Left lung (tissue), 10 donors: ENCODE results near the gene HNF4A. TPM values are rescaled to one million over a fixed set of nuclear protein-coding genes. Genes with fewer than 3 reads are reported as not detected.

Experiments used
- ATAC-seq: fragments of 200-7000 bp; cut with Tn5 transposase; one replicate; pipeline ENCODE4 v1.9.1; 2020; ENCODE audit warnings: moderate library complexity
- DNase-seq, 4 donors: peaks; one replicate each; pipeline ENCODE4 v3.0.0-alpha.2; 2013 to 2020
- H3K27ac ChIP-seq, 2 donors: fragments of 200-600 bp; sonication (generic) in 1 of 2; one replicate each; pipeline versions ENCODE4 v1.5.0 to v1.8.0; 2020 to 2021
- H3K27me3 ChIP-seq, 2 donors: fragments of 200-600 bp; sonication (generic) in 1 of 2; one replicate each; pipeline versions ENCODE4 v1.5.0 to v1.8.0; 2020 to 2021
- H3K36me3 ChIP-seq, 2 donors: fragments of 200-600 bp; sonication (generic) in 1 of 2; one replicate each; pipeline versions ENCODE4 v1.5.0 to v1.8.0; 2020 to 2021
- H3K4me1 ChIP-seq, 2 donors: fragments of 200-600 bp; one replicate each; pipeline ENCODE4 v1.8.0; 2021
- H3K4me3 ChIP-seq, 2 donors: fragments of 200-600 bp; sonication (generic) in 1 of 2; one replicate each; pipeline versions ENCODE4 v1.5.0 to v1.8.0; 2020 to 2021; ENCODE audit warnings: mild to moderate bottlenecking in 1 of 2
- H3K9me3 ChIP-seq, 2 donors: fragments of 200-600 bp; sonication (generic) in 1 of 2; one replicate each; pipeline versions ENCODE4 v1.5.0 to v1.8.0; 2020 to 2021
- CTCF ChIP-seq, 2 donors: fragments of 200-600 bp; sonication (generic) in 1 of 2; IDR thresholded peaks; one replicate each; pipeline versions ENCODE4 v1.5.0 to v1.8.0; 2021; ENCODE audit warnings: antibody characterized with exemption in 2 of 2
- intact Hi-C, 2 donors: fragments of 100-400 bp; cut with DNase I; formaldehyde crosslinking; loops; one replicate each; pipeline versions ENCODE4 v1.11.2 to v1.14.2; 2022
- microRNA-seq, 2 donors: library from miRNA; unstranded; fragments of <30 nt; microRNA quantifications; one replicate each; pipeline ENCODE4, GENCODE V29; 2019
- polyA plus RNA-seq, 6 donors: library from polyadenylated mRNA; unstranded; fragments of 120-200 nt; gene quantifications; one replicate each; pipeline ENCODE4 v1.2.1, GENCODE V29; 2013; ENCODE audit not compliant: insufficient read length in 6 of 6
- total RNA-seq, 2 donors: library from RNA; stranded (reverse); fragmentation: NEBNext Ultra II Directional; extraction: Animal tissue kit (Norgen Biotek cat#: 25700); gene quantifications; one replicate each; pipeline ENCODE4 v1.2.1, GENCODE V29; 2021
- donor health status: DM: no; HTN: yes; CAD: no.
- donor health status: DM: no; HTN: no; CAD: no.

HNF4A gene
- total and polyA plus RNA-seq, 8 donors: 0.21 to 3.5 (median 0.96) TPM

GRCh38 chr20:44480097-44480496 is 124.6 kb downstream of the HNF4A start:
- no peak overlapping the region for H3K4me3 ChIP-seq
- no peak for ATAC-seq
- intact Hi-C loops: no loop called here
- DNase-seq: no peak
- peaks cover 3 to 26% of the 10 kb centered on the region in 2 donors for H3K4me1 ChIP-seq
- no peaks in the 10 kb centered on the region for H3K27me3 ChIP-seq
- no peak for TF ChIP-seq CTCF (IDR thresholded peaks at IDR 0.05)
- H3K27ac ChIP-seq: no peak overlapping the region
- no peaks in the 10 kb centered on the region for H3K9me3 ChIP-seq
- peaks cover 0 to 46% of the 10 kb centered on the region in 2 donors for H3K36me3 ChIP-seq

- no peaks in the 10 kb centered on the region for H3K9me3 ChIP-seq
- ATAC-seq: no peak
- intact Hi-C loops: no loop called here
- H3K4me3 ChIP-seq: no peak overlapping the region
- peaks cover 0 to 63% of the 10 kb centered on the region in 2 donors for H3K36me3 ChIP-seq
- TF ChIP-seq CTCF (IDR thresholded peaks at IDR 0.05): no peak
- peak overlapping the region in 1 of 2 donors; percentile 63 for H3K27ac ChIP-seq
- no peaks in the 10 kb centered on the region for H3K27me3 ChIP-seq
- no peak for DNase-seq
- peaks cover 0 to 13% of the 10 kb centered on the region in 2 donors for H3K4me1 ChIP-seq
Measured at GRCh38 chr20:44481719-44482416, 126.4 kb downstream of the HNF4A start.

- Histone ChIP-seq H3K4me3 (no peak overlapping the region), H3K9me3 (no peaks in the 10 kb centered on the region), H3K36me3 (peaks cover 0 to 75% of the 10 kb centered on the region in 2 donors), H3K4me1 (peaks cover 0 to 9% of the 10 kb centered on the region in 2 donors), H3K27me3 (no peaks in the 10 kb centered on the region), H3K27ac (no peak overlapping the region)
- ATAC-seq (no peak), DNase-seq (no peak)
- TF ChIP-seq CTCF (IDR thresholded peaks at IDR 0.05): no peak
- intact Hi-C loops: no loop called here
Measured at GRCh38 chr20:44483112-44483511, 127.6 kb downstream of the HNF4A start.

Small RNA genes lying within 50 kb of the gene (microRNA-seq; reads per million reads assigned to microRNA genes)
- 0 reads per million in 2 donors for gene MIR3646

Other genes with a start within 250 kb of the HNF4A start
- 1 to 10 TPM; 3.4 to 7.4 TPM for gene JPH2, start 168.5 kb upstream of the HNF4A start, total RNA-seq
- 1 to 10 TPM in 3 of 6 donors, under 1 TPM in 3; 0.83 to 1.9 (median 1.1) TPM for gene JPH2, start 168.5 kb upstream of the HNF4A start, polyA plus RNA-seq
- gene OSER1, start 144.9 kb upstream of the HNF4A start, total RNA-seq: 10 to 100 TPM; 22.3 to 30.0 TPM
- 10 to 100 TPM; 34.4 to 44.8 (median 39.3) TPM for gene OSER1, start 144.9 kb upstream of the HNF4A start, polyA plus RNA-seq
- not detected for gene GDAP1L1, start 108.4 kb upstream of the HNF4A start, total RNA-seq
- under 1 TPM; 0.18 to 0.53 (median 0.38) TPM for gene GDAP1L1, start 108.4 kb upstream of the HNF4A start, polyA plus RNA-seq
- 10 to 100 TPM; 11.4 to 15.3 TPM for gene FITM2, start 44.5 kb upstream of the HNF4A start, total RNA-seq
- 1 to 10 TPM; 6.8 to 9.9 (median 8.0) TPM for gene FITM2, start 44.5 kb upstream of the HNF4A start, polyA plus RNA-seq
- gene R3HDML, start 18.7 kb upstream of the HNF4A start, total RNA-seq: 1 to 10 TPM in 1 of 2 donors, not detected in 1; 2.0 TPM
- not detected for gene R3HDML, start 18.7 kb upstream of the HNF4A start, polyA plus RNA-seq
- gene TTPAL, start 120.2 kb downstream of the HNF4A start, total RNA-seq: 10 to 100 TPM; 13.7 to 15.1 TPM
- 10 to 100 TPM in 5 of 6 donors, 1 to 10 TPM in 1; 9.0 to 14.0 (median 11.3) TPM for gene TTPAL, start 120.2 kb downstream of the HNF4A start, polyA plus RNA-seq
- 100 to 1,000 TPM; 110 to 123 TPM for gene SERINC3, start 166.4 kb downstream of the HNF4A start, total RNA-seq
- 10 to 100 TPM; 68.3 to 77.9 (median 72.0) TPM for gene SERINC3, start 166.4 kb downstream of the HNF4A start, polyA plus RNA-seq
- 10 to 100 TPM; 40.1 to 42.1 TPM for gene PKIG, start 226.9 kb downstream of the HNF4A start, total RNA-seq
- gene PKIG, start 226.9 kb downstream of the HNF4A start, polyA plus RNA-seq: 10 to 100 TPM; 51.8 to 67.7 (median 57.4) TPM